SU-DHL-6 (cell line): Measurements from ENCODE around the gene DUSP28.

ENCODE experiments used
- H2AFZ ChIP-seq: fragments of 200-600 bp; sonication (generic); 2 replicates; pipeline ENCODE4 v1.6.1; 2014; ENCODE audit warnings: low read depth, mild to moderate bottlenecking, moderate library complexity, mixed read lengths, antibody characterized with exemption, low read length; ENCODE audit not compliant: severe bottlenecking
- H3F3A ChIP-seq: fragments of 200-600 bp; shearing (Covaris generic); 2 replicates; pipeline ENCODE4 v1.6.0; 2016; ENCODE audit warnings: antibody characterized with exemption, mild to moderate bottlenecking; ENCODE audit not compliant: insufficient read depth
- H3K27ac ChIP-seq: fragments of 200-600 bp; sonication (generic); 2 replicates; pipeline ENCODE4 v1.5.1; 2016; ENCODE audit warnings: low read depth, mild to moderate bottlenecking, low read length, moderate library complexity, mixed read lengths
- H3K27me3 ChIP-seq: fragments of 200-600 bp; sonication (generic), shearing (Covaris generic); 2 replicates; pipeline ENCODE4 v1.6.0; 2014; ENCODE audit warnings: mild to moderate bottlenecking, low read length
- H3K36me3 ChIP-seq: fragments of 200-600 bp; sonication (generic); 2 replicates; pipeline ENCODE4 v1.6.1; 2014; ENCODE audit warnings: mild to moderate bottlenecking, low read length, mixed read lengths
- H3K4me2 ChIP-seq: fragments of 300-600, 200-600 bp; shearing (Covaris generic), sonication (generic); 2 replicates; pipeline ENCODE4 v1.6.0; 2014; ENCODE audit warnings: low read length, low read depth, mild to moderate bottlenecking; ENCODE audit not compliant: poor library complexity, severe bottlenecking
- H3K4me3 ChIP-seq: fragments of 200-600 bp; sonication (generic); 2 replicates; pipeline ENCODE4 v1.5.1; 2014; ENCODE audit warnings: antibody characterized with exemption, low read length, mild to moderate bottlenecking, mixed read lengths; ENCODE audit not compliant: insufficient read depth, poor library complexity, severe bottlenecking
- H3K79me2 ChIP-seq: fragments of 200-600 bp; sonication (generic); 2 replicates; pipeline ENCODE4 v1.6.1; 2014; ENCODE audit warnings: mild to moderate bottlenecking, low read length, moderate library complexity; ENCODE audit not compliant: insufficient read depth
- H3K9ac ChIP-seq: fragments of 200-600 bp; sonication (generic); 2 replicates; pipeline ENCODE4 v1.7.0; 2014; ENCODE audit warnings: mild to moderate bottlenecking, low read length
- H3K9me2 ChIP-seq: fragments of 200-600 bp; sonication (generic); replicated peaks from 2 replicates; pipeline ENCODE4 v1.6.1; 2014; ENCODE audit warnings: low read length; ENCODE audit not compliant: insufficient read depth
- H3K9me3 ChIP-seq: fragments of 200-600 bp; sonication (generic); 2 replicates; pipeline ENCODE4 v1.6.1; 2014; ENCODE audit warnings: low read length, mixed read lengths; ENCODE audit not compliant: insufficient read depth
- H4K20me1 ChIP-seq: fragments of 200-600 bp; sonication (generic); 2 replicates; pipeline ENCODE4 v1.6.1; 2014; ENCODE audit warnings: low read depth, mild to moderate bottlenecking, antibody characterized with exemption, low read length, moderate library complexity, mixed read lengths
- EZH2phosphoT487 ChIP-seq: fragments of 200-600 bp; sonication (generic), shearing (Covaris generic); conservative IDR thresholded peaks from 2 replicates; pipeline ENCODE4 v1.6.1; 2018; ENCODE audit warnings: mild to moderate bottlenecking, antibody characterized with exemption, low read length, moderate library complexity, mixed read lengths
- TF ChIP-seq, protein P1 (sequence below): fragments of 200-600 bp; sonication (generic); IDR thresholded peaks from one replicate; pipeline ENCODE4 v1.5.1; 2017; ENCODE audit warnings: antibody characterized with exemption, mild to moderate bottlenecking, low read length, moderate library complexity; ENCODE audit not compliant: insufficient read depth, poor library complexity, severe bottlenecking

DUSP28 gene

DNA sequence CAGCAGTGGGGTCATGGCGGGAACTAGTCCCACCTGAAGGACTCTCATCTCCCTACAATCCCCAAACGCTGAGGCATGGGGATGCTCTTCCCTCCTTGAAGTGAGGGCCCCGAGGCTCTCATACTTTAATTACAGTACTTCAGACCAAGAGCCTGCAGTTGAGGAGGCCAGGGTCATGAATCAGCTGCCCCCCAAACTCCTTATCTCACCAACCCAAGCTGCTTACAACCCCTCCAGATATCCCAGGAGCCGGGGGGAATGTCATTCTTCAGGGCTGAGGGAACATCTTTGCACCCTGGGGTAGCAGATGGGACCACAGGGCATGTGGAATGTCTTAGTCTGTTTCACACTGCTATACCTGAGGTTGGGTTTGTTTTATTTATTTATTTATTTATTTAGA, 23.6 kb downstream of the DUSP28 start:
- Histone ChIP-seq H3K4me2 (peak overlapping the region; percentile 88), H3K9ac (no peak overlapping the region), H3K4me3 (no peak overlapping the region), H3F3A (peaks cover 27% of the 10 kb centered on the region), H3K79me2 (peaks cover 63% of the 10 kb centered on the region), H3K27ac (peak overlapping the region; percentile 96), H2AFZ (no peak overlapping the region), H3K27me3 (no peaks in the 10 kb centered on the region), H4K20me1 (peaks cover 7% of the 10 kb centered on the region; the same call in 1 of the 2 replicates), H3K36me3 (no peaks in the 10 kb centered on the region), H3K9me2 (no peaks in the 10 kb centered on the region), H3K9me3 (no peaks in the 10 kb centered on the region)
- TF ChIP-seq, protein P1, sequence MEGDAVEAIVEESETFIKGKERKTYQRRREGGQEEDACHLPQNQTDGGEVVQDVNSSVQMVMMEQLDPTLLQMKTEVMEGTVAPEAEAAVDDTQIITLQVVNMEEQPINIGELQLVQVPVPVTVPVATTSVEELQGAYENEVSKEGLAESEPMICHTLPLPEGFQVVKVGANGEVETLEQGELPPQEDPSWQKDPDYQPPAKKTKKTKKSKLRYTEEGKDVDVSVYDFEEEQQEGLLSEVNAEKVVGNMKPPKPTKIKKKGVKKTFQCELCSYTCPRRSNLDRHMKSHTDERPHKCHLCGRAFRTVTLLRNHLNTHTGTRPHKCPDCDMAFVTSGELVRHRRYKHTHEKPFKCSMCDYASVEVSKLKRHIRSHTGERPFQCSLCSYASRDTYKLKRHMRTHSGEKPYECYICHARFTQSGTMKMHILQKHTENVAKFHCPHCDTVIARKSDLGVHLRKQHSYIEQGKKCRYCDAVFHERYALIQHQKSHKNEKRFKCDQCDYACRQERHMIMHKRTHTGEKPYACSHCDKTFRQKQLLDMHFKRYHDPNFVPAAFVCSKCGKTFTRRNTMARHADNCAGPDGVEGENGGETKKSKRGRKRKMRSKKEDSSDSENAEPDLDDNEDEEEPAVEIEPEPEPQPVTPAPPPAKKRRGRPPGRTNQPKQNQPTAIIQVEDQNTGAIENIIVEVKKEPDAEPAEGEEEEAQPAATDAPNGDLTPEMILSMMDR, result no peak

- Histone ChIP-seq H3K36me3 (no peaks in the 10 kb centered on the region), H3K79me2 (peaks cover 71% of the 10 kb centered on the region), H3K27me3 (no peaks in the 10 kb centered on the region), H2AFZ (no peak overlapping the region), H4K20me1 (peaks cover 7% of the 10 kb centered on the region; the same call in 1 of the 2 replicates), H3K9ac (peak overlapping the region; percentile 90), H3K9me3 (no peaks in the 10 kb centered on the region), H3K9me2 (no peaks in the 10 kb centered on the region), H3F3A (peaks cover 27% of the 10 kb centered on the region), H3K4me2 (peak overlapping the region; percentile 88), H3K4me3 (peak overlapping the region; percentile 44), H3K27ac (peak overlapping the region; percentile 96)
- TF ChIP-seq EZH2phosphoT487, result no peak
- TF ChIP-seq, protein P1, result no peak
Observed at GRCh38 chr2:240584486-240585031, 24.4 kb downstream of the DUSP28 start.

GRCh38 chr2:240585101-240585500, 24.9 kb downstream of the DUSP28 start:
- Histone ChIP-seq H3K9ac (peak overlapping the region; percentile 90), H2AFZ (no peak overlapping the region), H3K27ac (peak overlapping the region; percentile 96), H3K9me3 (no peaks in the 10 kb centered on the region), H4K20me1 (peaks cover 7% of the 10 kb centered on the region; the same call in 1 of the 2 replicates), H3K9me2 (no peaks in the 10 kb centered on the region), H3K27me3 (no peaks in the 10 kb centered on the region), H3K36me3 (no peaks in the 10 kb centered on the region), H3F3A (peaks cover 27% of the 10 kb centered on the region), H3K79me2 (peaks cover 73% of the 10 kb centered on the region), H3K4me3 (peak overlapping the region; percentile 94), H3K4me2 (peak overlapping the region; percentile 88)
- TF ChIP-seq, protein P1, result no peak
- no peak for TF ChIP-seq EZH2phosphoT487
